Panc1 (cell line): Measurements from ENCODE around the gene GABRG3. TPM values are rescaled to one million over a fixed set of nuclear protein-coding genes. Genes with fewer than 3 reads are reported as not detected.

Source experiments
- ATAC-seq: fragments of 200-7000 bp; cut with Tn5 transposase; 2 replicates; pipeline ENCODE4 v1.9.1; 2020; ENCODE audit warnings: mild to moderate bottlenecking, moderate library complexity
- BruUV-seq: library from RNA; stranded (reverse); fragments of 400-500 nt; replicated peaks from 2 replicates; lab custom pipeline; 2021; lab: Mats Ljungman, UMichigan
- CTCF ChIA-PET: fragments of 300-600 bp; sonication (Branson Sonifier 250); formaldehyde crosslinking; loops from one replicate; lab custom pipeline; 2022; ENCODE audit warnings: antibody characterized with exemption; lab: Charles Lee
- POLR2A ChIA-PET: fragments of 300-600 bp; sonication (Branson Sonifier 250); formaldehyde crosslinking; loops from one replicate; lab custom pipeline; 2022; ENCODE audit warnings: antibody characterized with exemption; lab: Charles Lee
- DNase-seq: peaks from one replicate; pipeline ENCODE4 v3.0.0-alpha.2; 2010; ENCODE audit warnings: low read depth, low spot score
- H3K27ac ChIP-seq: 2 replicates; pipeline ENCODE4 v1.5.1; 2011; ENCODE audit warnings: mild to moderate bottlenecking, low read length, inconsistent platforms
- H3K27me3 ChIP-seq: fragments of 200-500 bp; sonication (Bioruptor generic); 2 replicates; pipeline ENCODE4 v1.6.0; 2014; ENCODE audit warnings: low read length, inconsistent platforms; ENCODE audit not compliant: control insufficient read depth, insufficient read depth
- H3K36me3 ChIP-seq: fragments of 200-500 bp; sonication (Bioruptor generic); 2 replicates; pipeline ENCODE4 v1.5.1; 2014; ENCODE audit warnings: inconsistent platforms, mild to moderate bottlenecking, low read length, moderate library complexity; ENCODE audit not compliant: control insufficient read depth, insufficient read depth
- H3K4me1 ChIP-seq: 2 replicates; pipeline ENCODE4 v1.5.1; 2011; ENCODE audit warnings: inconsistent platforms, mild to moderate bottlenecking, low read length, moderate library complexity; ENCODE audit not compliant: control insufficient read depth, insufficient read depth
- H3K4me3 ChIP-seq, 2 experiments: 2 replicates each; pipeline ENCODE4 v1.5.1; 2011 to 2012; ENCODE audit warnings: low read depth in 2 of 2, low read length in 2 of 2, mild to moderate bottlenecking in 2 of 2, inconsistent platforms in 1 of 2, moderate library complexity in 1 of 2
- H3K9me3 ChIP-seq: fragments of 200-500 bp; sonication (Bioruptor generic); 2 replicates; pipeline ENCODE4 v1.5.1; 2014; ENCODE audit warnings: low read depth, mild to moderate bottlenecking, inconsistent platforms, low read length, moderate library complexity; ENCODE audit not compliant: control insufficient read depth, insufficient read depth
- POLR2AphosphoS5 ChIP-seq: IDR thresholded peaks from 2 replicates; pipeline ENCODE4 v1.6.1; 2012; ENCODE audit warnings: mild to moderate bottlenecking, low read depth, low read length, moderate library complexity
- SIN3A ChIP-seq: IDR thresholded peaks from 2 replicates; pipeline ENCODE4 v1.6.1; 2012; ENCODE audit warnings: low read depth, mild to moderate bottlenecking, low read length, moderate library complexity, borderline replicate concordance; ENCODE audit not compliant: insufficient read depth
- TCF7L2 ChIP-seq: IDR thresholded peaks from 2 replicates; pipeline ENCODE4 v1.6.1; 2011; ENCODE audit warnings: mild to moderate bottlenecking, low read depth, low read length, inconsistent platforms
- in situ Hi-C: cut with HindIII; loops from 2 replicates; pipeline ENCODE4 v1.10.0; 2016; ENCODE audit warnings: low sequenced_read_pairs, low pct_unique_long_range_greater_than_20kb
- intact Hi-C: fragments of 100-400 bp; cut with micrococcal nuclease; formaldehyde crosslinking; loops from one replicate; pipeline ENCODE4 v1.10.0; 2022; ENCODE audit not compliant: unreplicated experiment
- total RNA-seq: library from RNA; stranded (reverse); gene quantifications from one replicate; pipeline ENCODE4 v1.2.1, GENCODE V29; 2021; ENCODE audit not compliant: unreplicated experiment
- TF ChIP-seq, protein P1 (sequence below): fragments of 450-650 bp; IDR thresholded peaks from 2 replicates; pipeline ENCODE4 v1.5.1; 2017; ENCODE audit warnings: mild to moderate bottlenecking
- TF ChIP-seq, protein P2 (sequence below), 2 experiments: IDR thresholded peaks; 2 replicates each; pipeline ENCODE4 v1.6.1; 2011 to 2012; ENCODE audit warnings: low read depth in 2 of 2, control low read depth in 1 of 2, low read length in 1 of 2, mild to moderate bottlenecking in 1 of 2, moderate library complexity in 1 of 2; ENCODE audit not compliant: insufficient read depth in 1 of 2

GABRG3 gene
- total RNA-seq, 1 experiment from 2014 or later: not detected

DNA sequence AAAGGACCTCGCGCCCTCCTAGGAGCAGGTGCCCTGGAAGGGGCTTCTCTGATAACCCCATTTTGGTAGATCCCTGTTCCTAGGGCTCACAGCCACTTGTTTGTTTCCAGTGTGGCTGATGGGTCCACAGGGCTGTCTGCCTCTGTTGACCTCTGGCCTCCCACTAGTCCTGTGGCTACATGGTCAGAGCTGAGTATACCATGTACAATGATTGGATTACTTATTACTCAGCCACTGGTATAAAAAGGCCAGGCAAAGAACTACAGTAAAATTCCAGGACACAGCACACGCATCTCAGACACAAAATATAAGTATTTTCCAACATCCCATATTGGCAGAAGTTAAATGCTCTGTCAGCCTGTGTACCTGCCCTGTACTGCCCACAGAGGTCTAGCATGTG is 277.3 kb downstream of the GABRG3 start:
- ATAC-seq (no peak), DNase-seq (no peak)
- no peaks in the 10 kb centered on the region for H3K4me1 ChIP-seq
- no peaks in the 10 kb centered on the region for H3K27me3 ChIP-seq
- POLR2A ChIA-PET: no interaction called here
- no peak overlapping the region for H3K4me3 ChIP-seq
- TF ChIP-seq POLR2AphosphoS5: no peak
- no peak for TF ChIP-seq SIN3A
- no peak overlapping the region for H3K27ac ChIP-seq
- in situ Hi-C loops (no loop called here), intact Hi-C loops (no loop called here)
- CTCF ChIA-PET: no interaction called here
- no TSS peak for BruUV-seq
- no peaks in the 10 kb centered on the region for H3K36me3 ChIP-seq
- no peaks in the 10 kb centered on the region for H3K9me3 ChIP-seq

DNA sequence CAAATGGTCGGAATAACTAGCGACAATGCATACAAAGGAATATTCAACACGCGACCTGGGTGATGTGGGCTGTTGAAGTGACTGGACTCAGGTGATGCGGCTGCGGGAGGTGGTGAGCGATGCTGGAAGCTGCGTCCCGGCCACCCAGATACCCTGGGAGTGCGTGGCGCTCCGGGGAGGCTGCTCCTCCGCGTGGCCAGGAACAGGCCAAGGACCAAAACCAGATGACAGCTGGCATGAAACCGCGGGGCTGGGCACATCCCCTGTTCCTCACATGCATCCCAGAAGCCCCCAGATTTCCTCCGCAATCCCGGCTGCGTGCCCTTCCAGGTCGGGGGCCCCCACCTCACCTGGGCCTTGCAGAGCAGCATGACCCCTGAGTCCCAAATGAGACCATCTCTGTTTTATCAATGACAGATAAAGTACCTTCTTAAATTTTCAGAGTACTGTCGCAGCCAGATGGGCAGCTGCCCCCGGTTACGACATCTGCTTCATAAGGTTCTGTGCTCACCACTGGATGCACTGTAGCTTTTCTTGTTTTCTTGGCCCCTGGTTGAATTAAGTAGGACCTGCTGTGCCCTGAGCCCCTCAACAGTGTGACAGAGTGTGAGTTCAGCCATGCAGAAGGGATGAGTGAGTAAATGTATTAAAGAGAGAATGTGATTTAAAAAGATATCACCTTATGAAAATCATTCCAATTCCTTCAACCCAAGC is 278.2 kb downstream of the GABRG3 start:
- Histone ChIP-seq H3K9me3 (no peaks in the 10 kb centered on the region), H3K27me3 (no peaks in the 10 kb centered on the region), H3K4me1 (no peaks in the 10 kb centered on the region), H3K4me3 (no peak overlapping the region), H3K36me3 (no peaks in the 10 kb centered on the region), H3K27ac (no peak overlapping the region)
- ChIA-PET POLR2A (no interaction called here), CTCF (no interaction called here)
- intact Hi-C loops: no loop called here
- DNase-seq (no peak), ATAC-seq (no peak)
- no TSS peak for BruUV-seq
- in situ Hi-C loops: no loop called here
- TF ChIP-seq, protein P1, sequence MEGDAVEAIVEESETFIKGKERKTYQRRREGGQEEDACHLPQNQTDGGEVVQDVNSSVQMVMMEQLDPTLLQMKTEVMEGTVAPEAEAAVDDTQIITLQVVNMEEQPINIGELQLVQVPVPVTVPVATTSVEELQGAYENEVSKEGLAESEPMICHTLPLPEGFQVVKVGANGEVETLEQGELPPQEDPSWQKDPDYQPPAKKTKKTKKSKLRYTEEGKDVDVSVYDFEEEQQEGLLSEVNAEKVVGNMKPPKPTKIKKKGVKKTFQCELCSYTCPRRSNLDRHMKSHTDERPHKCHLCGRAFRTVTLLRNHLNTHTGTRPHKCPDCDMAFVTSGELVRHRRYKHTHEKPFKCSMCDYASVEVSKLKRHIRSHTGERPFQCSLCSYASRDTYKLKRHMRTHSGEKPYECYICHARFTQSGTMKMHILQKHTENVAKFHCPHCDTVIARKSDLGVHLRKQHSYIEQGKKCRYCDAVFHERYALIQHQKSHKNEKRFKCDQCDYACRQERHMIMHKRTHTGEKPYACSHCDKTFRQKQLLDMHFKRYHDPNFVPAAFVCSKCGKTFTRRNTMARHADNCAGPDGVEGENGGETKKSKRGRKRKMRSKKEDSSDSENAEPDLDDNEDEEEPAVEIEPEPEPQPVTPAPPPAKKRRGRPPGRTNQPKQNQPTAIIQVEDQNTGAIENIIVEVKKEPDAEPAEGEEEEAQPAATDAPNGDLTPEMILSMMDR: no peak
- TF ChIP-seq POLR2AphosphoS5 (no peak), SIN3A (no peak), TCF7L2 (no peak)
- TF ChIP-seq, protein P2, sequence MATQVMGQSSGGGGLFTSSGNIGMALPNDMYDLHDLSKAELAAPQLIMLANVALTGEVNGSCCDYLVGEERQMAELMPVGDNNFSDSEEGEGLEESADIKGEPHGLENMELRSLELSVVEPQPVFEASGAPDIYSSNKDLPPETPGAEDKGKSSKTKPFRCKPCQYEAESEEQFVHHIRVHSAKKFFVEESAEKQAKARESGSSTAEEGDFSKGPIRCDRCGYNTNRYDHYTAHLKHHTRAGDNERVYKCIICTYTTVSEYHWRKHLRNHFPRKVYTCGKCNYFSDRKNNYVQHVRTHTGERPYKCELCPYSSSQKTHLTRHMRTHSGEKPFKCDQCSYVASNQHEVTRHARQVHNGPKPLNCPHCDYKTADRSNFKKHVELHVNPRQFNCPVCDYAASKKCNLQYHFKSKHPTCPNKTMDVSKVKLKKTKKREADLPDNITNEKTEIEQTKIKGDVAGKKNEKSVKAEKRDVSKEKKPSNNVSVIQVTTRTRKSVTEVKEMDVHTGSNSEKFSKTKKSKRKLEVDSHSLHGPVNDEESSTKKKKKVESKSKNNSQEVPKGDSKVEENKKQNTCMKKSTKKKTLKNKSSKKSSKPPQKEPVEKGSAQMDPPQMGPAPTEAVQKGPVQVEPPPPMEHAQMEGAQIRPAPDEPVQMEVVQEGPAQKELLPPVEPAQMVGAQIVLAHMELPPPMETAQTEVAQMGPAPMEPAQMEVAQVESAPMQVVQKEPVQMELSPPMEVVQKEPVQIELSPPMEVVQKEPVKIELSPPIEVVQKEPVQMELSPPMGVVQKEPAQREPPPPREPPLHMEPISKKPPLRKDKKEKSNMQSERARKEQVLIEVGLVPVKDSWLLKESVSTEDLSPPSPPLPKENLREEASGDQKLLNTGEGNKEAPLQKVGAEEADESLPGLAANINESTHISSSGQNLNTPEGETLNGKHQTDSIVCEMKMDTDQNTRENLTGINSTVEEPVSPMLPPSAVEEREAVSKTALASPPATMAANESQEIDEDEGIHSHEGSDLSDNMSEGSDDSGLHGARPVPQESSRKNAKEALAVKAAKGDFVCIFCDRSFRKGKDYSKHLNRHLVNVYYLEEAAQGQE (IDR thresholded peaks at IDR 0.05; ENCODE audit: insufficient read depth in 1 of 2, low read depth in 2 of 2, low read length in 1 of 2): no peak

GRCh38 chr15:27249760-27250109 is 278.8 kb downstream of the GABRG3 start:
- ChIA-PET POLR2A (no interaction called here), CTCF (no interaction called here)
- no peaks in the 10 kb centered on the region for H3K27me3 ChIP-seq
- intact Hi-C loops: no loop called here
- no peaks in the 10 kb centered on the region for H3K4me1 ChIP-seq
- no peak for DNase-seq
- no peak overlapping the region for H3K27ac ChIP-seq
- no peak overlapping the region for H3K4me3 ChIP-seq
- TF ChIP-seq POLR2AphosphoS5 (no peak), SIN3A (no peak), TCF7L2 (no peak)
- TF ChIP-seq, protein P1: no peak
- TF ChIP-seq, protein P2 (IDR thresholded peaks at IDR 0.05; ENCODE audit: insufficient read depth in 1 of 2, low read depth in 2 of 2, low read length in 1 of 2): no peak
- ATAC-seq: no peak
- no TSS peak for BruUV-seq
- no peaks in the 10 kb centered on the region for H3K36me3 ChIP-seq
- in situ Hi-C loops: no loop called here
- no peaks in the 10 kb centered on the region for H3K9me3 ChIP-seq
